NCI-H1048 (cell line): Measurements from ENCODE around the gene MOAP1.
A peak's percentile ranks its signal among the peaks of the same experiment; 100 is the strongest.
"Not testable (repeated sequence)": the region's sequence is repeated elsewhere in the genome, so short reads cannot be mapped to it uniquely, and the experiment has no call there.

ENCODE experiments used
- DNase-seq: peaks from one replicate; lab custom pipeline; 2025; lab: John Stamatoyannopoulos, UW

Gene MOAP1

DNA sequence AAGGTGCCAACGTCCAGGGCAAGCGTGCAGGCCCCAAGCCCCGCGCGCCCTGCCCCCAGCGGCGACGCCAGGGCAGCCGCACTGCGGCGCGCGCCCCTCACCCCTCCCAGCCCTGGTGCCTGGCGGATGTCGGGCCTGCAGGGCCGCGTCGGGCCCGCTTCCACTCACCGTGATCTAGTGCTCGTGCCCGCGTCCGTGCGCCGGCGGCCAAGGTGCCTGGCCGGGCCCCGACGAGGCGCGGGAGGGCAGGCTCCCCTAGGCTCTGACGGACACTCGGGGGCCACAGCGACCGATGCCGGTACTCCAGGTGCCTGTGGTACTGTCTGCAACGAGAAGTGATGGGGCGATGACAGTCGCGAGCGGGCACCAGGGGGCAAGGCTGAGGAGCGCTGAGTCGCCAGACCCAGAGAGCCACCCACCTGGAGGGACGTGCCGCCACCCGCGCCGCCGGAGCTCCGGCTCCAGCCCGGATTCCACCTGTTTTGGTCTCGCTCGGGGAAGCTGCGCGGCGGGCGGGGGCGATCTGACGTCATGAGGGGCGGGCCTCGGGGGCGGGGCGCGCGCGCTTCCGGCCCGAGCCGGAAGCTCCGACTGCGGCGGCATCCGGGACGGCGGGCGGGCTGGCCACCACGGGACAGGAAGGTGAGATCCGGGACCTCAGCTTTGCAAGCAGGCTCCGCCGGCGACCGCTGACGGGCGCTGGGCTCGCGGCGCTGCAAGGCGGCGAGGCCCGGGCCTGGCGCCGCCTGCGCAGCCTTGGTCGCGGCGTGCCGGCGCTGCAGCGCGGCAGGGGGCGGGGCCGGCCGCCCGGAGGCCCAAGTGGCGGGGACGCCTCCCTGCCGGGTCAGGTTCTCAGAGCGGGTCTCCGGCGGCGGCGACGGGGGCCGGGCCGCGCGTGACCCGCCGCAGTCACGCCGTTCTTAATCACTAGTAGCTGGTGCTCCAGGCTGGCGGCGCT, at the start of gene MOAP1, which contains the start of gene LYSET:
TSS of gene MOAP1 (minus strand) at position 507 of the 958 bp plus-strand sequence. CDS start 655 bp downstream, outside the sequence.
TSS of gene LYSET (plus strand) at position 927 of the 958 bp plus-strand sequence. CDS start 89 bp downstream, outside the sequence.
- peak; percentile 62 for DNase-seq

DNA sequence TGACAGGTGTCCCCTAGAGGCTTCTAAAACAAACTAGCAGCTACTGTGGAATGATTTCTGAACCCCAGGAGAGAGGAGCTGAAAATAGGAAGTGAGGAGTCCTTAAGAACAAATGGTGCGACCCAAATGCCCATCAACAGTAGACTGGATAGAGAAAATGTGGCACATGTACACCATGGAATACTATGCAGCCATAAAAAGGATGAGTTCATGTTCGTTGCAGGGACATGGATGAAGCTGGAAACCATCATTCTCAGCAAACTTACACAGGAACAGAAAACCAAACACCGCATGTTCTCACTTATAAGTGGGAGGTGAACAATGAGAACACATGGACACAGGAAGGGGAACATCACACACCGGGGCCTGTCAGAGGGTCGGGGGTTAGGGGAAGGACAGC, 48.4 kb upstream of the MOAP1 start:
- not testable (repeated sequence) for DNase-seq

- no peak for DNase-seq
Observed at GRCh38 chr14:93232159-93232558, 47.5 kb upstream of the MOAP1 start.

DNA sequence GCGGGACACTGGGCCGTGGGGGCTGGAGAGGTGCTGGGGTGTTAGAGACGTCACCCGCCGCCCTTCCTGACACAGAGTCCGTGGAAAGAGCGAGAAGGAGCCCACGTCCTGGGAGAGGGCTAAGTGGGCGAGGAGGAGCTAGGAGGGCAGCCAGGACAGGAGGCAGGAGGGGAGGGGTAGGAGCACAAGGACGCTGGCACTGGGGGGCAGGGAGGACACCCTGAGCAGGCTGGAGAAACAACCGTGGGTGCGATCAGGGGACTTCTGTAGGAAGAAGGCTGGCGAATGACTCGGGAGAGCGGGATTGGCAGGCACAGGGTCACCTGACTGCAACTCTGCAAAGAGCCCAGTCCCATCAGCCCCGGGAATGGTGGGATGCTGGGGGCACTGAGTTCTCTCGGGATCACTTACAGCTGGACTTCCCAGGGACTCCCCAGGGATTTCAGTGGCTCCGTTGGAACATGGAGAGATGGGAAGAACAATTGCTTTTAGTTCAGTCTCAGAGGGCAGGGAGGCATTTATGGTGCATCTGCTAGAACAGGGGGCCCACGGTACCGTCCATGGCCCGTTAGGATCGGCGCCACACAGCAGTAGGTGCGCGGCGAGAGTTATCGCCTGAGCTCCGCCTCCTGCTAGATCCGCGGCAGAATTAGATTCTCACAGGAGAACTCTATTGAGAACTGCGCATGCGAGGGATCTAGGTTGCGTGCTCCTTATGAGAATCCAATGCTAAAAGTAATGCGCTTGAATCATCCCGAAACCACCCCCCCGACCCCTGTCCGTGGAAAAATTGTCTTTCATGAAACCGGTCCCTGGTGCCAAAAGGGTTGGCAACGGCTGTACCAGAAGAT, 46.7 kb upstream of the MOAP1 start:
- DNase-seq = no peak

GRCh38 chr14:93230539-93230938, 45.8 kb upstream of the MOAP1 start:
- no peak for DNase-seq

- no peak for DNase-seq
Observed at GRCh38 chr14:93228550-93228949, 43.9 kb upstream of the MOAP1 start.

DNA sequence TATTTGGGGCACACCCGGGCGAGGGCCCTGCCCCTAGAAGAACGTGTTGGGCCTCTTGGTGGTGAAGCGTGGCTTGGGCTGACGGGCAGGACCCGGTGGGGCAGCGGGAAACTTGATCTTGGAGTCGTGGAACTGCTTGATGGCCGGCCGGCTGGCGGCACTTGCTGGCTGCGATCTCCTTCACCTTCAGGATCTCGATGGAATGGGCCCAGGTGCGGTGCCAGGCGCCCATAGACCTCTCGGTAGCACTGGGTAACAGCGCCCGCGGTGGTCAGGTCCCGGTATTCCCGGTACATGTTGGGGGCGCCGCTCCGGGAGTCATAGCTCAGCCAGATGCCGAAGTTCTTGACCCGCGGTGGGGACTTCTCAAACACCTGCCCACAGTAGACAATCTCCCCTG, 38.9 kb upstream of the MOAP1 start:
- DNase-seq = no peak

GRCh38 chr14:93220509-93220908, 35.8 kb upstream of the MOAP1 start:
- no peak for DNase-seq

GRCh38 chr14:93219103-93219726, 34.5 kb upstream of the MOAP1 start:
- no peak for DNase-seq

GRCh38 chr14:93214598-93214997, 29.9 kb upstream of the MOAP1 start:
- no peak for DNase-seq

DNA sequence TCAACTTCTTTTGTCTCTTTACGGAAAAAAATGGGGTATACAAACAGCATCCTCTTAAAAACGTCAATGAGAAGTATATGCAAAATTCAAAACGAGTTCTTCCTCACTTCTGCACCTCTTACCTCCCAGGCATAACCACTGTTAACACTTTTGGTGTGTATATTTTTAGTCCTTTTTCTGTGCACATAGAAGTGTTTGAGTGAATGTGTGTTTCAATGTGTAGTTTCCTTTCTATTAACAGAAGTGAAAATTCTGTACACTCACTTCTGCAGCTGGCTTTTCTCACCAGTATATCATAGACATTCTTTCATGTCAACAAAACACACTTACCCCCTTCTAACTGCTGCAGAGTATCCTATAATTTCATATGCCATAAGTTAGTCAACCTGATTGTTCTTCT, 27.7 kb upstream of the MOAP1 start:
- no peak for DNase-seq

GRCh38 chr14:93207468-93208308, 23.0 kb upstream of the MOAP1 start:
- no peak for DNase-seq

DNA sequence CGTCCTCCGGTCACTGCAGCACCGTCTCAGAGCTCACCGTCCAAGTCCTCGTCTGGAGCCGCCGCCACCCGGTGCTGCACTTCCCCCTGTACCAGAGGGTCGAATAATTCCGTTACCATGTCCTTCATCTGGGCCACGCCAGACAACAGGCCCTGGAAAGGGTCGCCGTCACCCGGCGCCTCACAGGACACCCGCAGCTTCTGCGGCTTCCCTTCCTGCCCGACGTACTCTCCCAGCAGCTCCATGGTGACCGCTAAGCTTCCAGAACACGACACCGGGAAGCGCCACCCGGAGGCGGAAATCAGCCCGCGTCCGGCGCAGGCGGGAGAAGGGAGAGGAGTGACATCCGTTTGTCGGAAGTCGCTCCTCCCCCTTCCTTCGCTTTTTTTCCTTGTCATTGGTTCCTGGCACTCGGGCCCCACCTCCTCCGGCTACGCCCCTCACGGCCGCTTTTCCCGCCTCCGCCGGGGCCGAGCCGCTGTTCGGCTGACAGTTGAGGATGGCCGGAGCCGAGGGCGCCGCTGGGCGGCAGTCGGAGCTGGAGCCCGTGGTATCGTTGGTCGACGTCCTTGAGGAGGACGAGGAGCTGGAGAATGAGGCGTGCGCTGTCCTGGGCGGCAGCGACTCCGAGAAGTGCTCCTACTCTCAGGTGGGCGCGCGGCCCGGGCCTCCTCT, 22.2 kb upstream of the MOAP1 start, which contains the start of the genes GON7 and UBR7:
TSS of gene GON7 (minus strand) at position 273 of the 675 bp plus-strand sequence. CDS start at position 245, 28 bp downstream.
TSS of gene UBR7 (plus strand) at position 464 of the 675 bp plus-strand sequence. CDS start at position 500, 36 bp downstream.
- DNase-seq = peak; percentile 94

DNA sequence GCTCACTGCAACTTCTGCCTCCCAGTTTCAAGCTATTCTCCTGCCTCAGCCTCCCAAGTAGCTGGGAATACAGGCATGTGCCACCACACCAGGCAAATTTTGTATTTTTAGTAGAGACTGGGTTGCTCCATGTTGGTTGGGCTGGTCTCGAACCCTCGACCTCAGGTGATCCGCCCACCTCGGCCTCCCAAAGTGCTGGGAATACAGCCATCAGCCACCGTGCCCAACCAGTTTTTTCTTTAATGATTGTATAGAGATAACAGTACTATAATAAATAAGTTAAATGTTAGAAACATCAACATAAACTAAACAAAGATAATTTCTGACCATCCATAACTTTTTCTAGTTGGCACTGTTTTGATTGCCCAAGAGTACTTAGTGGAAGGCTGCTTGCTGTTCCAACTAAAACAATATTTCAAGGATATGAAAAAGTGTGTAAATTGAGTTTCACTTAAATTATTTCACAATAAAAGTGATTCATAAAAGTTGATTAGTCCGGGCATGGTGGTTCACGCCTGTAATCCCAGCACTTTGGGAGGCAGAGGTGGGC, 16.5 kb upstream of the MOAP1 start:
- no peak for DNase-seq

DNA sequence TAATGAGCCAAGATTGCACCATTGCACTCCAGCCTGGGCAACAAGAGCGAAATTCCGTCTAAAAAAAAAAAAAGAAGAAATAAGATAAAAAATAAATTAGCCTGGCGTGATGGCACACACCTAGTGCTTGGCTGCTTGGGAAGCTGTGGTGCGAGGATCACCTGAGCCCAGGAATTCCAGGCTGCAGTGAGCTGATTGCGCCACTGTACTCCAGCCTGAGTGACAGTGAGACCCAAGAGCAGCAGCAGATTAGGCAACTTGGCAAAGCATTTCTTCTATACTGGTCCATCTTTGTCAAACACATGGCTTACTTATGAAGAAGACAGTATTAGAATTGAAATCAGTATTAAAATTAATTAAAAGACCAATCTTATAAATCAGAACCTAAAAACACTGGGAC, 15.9 kb upstream of the MOAP1 start:
- DNase-seq = no peak

DNA sequence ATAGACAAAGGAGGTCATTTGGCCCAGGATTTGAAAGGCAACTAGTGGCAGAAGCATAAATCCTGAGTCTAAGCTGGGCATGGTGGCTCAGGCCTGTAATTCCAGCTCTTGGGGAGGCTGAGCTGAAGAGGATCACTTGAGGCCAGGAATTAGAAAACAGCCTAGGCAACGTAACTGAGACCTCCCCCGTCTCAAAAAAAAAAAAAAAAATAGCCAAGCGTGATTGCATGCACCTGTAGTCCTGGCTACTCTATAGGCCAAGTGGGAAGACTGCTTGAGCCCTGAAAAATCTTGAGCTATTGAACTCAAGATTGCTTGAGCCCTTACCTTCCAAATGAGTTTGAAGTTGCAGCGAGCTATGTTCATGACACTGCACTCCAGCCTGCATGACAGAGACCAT, 14.3 kb upstream of the MOAP1 start:
- no peak for DNase-seq

- no peak for DNase-seq
Observed at GRCh38 chr14:93195316-93195999, 10.8 kb upstream of the MOAP1 start.

DNA sequence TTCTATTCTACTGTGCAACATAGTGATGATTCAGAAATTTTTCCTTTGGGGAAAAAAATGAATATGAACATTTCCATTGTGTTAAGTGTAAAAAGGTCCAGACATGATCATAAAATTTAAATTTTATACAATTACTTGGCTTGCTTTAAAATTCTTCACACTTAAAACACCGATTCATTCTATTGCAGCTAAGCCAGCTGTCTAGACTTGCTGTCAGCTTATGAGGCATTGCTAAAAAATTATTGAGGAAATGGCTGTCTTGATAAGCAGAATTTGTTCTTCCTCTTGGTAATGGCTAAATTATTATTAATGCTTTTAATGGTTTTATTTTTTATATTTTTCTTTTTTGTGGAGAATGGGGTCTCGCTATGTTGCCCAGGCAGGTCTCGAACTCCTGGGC, 2.3 kb upstream of the MOAP1 start:
- no peak for DNase-seq

GRCh38 chr14:93186466-93186865, 1.8 kb upstream of the MOAP1 start:
- no peak for DNase-seq

DNA sequence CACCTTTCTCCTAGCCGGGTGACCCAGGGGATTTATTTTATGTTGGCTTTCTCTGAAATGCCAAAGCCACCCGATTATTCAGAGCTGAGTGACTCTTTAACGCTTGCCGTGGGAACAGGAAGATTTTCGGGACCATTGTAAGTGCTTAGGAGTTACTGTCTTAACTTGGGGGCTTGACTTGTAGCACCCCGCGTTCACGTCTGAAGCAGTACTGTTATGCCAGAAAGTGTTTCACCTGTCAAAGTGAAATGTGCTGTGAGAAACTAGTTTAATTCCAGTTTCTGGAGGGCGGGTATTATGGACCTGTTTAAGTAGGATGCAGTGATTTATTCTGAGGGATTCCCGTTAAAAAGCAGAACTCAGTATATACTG, 638 bp upstream of the MOAP1 start:
- DNase-seq = no peak
